Measurements from ENCODE around the gene FOXA2.

- TF ChIP-seq POLR2A (IDR thresholded peaks at IDR 0.05; ENCODE audit: low read depth) (no peak), CTCF (IDR thresholded peaks at IDR 0.05) (no peak)
Measured at GRCh38 chr20:22555791-22556564, 28.4 kb downstream of the FOXA2 start.

Measured in esophagus muscularis mucosa (tissue), 3 donors.